Measurements from ENCODE around the gene PLD1.

DNA sequence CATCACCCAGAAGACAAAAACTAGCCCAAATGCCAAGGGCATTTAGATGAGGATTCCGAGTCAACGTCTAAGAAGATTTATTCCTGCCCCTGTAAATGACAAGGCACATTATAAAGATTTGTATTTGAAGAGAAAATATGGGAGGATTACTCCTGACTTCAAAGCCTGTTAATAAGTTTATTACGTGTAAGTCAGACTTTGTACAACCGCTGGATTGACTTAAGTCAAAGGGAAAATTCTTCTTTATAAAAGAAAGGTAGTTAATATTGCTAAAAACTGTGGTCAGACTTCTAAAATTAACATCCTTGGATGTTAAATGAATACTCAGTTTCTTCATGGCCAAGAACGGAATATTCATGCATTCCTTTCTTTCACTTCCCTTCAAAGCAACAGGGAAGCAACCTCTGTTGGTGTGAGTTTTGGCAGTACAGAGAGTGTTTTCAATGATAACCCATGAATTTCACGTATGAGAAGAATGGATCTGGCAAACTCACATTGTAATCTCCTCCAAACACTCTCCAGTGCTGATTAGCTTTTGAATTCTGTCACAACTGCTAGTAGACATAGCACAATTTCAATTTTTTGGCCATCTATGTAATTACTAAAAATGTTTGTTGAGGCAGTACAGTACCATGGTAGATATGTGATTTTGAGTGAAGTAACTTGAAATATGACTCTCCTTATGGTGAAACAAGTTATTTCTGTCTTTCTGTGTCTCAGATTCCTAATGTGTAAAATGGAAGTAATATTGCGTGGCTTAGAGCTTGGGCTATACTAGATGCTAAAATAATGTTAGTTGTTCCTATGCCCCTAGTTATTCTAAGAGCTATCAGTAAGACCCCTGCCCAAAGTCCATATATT is 62.0 kb downstream of the PLD1 start:
- TF ChIP-seq, protein P1, sequence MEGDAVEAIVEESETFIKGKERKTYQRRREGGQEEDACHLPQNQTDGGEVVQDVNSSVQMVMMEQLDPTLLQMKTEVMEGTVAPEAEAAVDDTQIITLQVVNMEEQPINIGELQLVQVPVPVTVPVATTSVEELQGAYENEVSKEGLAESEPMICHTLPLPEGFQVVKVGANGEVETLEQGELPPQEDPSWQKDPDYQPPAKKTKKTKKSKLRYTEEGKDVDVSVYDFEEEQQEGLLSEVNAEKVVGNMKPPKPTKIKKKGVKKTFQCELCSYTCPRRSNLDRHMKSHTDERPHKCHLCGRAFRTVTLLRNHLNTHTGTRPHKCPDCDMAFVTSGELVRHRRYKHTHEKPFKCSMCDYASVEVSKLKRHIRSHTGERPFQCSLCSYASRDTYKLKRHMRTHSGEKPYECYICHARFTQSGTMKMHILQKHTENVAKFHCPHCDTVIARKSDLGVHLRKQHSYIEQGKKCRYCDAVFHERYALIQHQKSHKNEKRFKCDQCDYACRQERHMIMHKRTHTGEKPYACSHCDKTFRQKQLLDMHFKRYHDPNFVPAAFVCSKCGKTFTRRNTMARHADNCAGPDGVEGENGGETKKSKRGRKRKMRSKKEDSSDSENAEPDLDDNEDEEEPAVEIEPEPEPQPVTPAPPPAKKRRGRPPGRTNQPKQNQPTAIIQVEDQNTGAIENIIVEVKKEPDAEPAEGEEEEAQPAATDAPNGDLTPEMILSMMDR (IDR thresholded peaks at IDR 0.05): no peak
- TF ChIP-seq EZH2 (IDR thresholded peaks at IDR 0.05) (no peak), EZH2phosphoT487 (IDR thresholded peaks at IDR 0.05) (no peak)
